IMR-90 (cell line): ENCODE measurements around the gene NCKAP5L. TPM values are rescaled to one million over a fixed set of nuclear protein-coding genes. Genes with fewer than 3 reads are reported as not detected.

Source experiments
- ATAC-seq: fragments of 200-7000 bp; cut with Tn5 transposase; 2 replicates; pipeline ENCODE4 v1.9.1; 2020; ENCODE audit warnings: low read depth, mild to moderate bottlenecking, moderate library complexity
- BruUV-seq: library from RNA; stranded (reverse); fragments of 400-500 nt; replicated peaks from 2 replicates; lab custom pipeline; 2021; lab: Mats Ljungman, UMichigan
- CTCF ChIA-PET: fragments of 300-600 bp; formaldehyde crosslinking; extraction: SDS; loops from one replicate; lab custom pipeline; 2021; ENCODE audit warnings: antibody characterized with exemption; lab: Yijun Ruan, JAX
- POLR2A ChIA-PET: fragments of 300-600 bp; sonication (Branson Sonifier 250); formaldehyde crosslinking; loops from one replicate; lab custom pipeline; 2022; ENCODE audit warnings: antibody characterized with exemption; ENCODE audit not compliant: unreplicated experiment; lab: Charles Lee
- DNase-seq: peaks from one replicate; pipeline ENCODE4 v3.0.0; 2013
- H2AFZ ChIP-seq: replicated peaks from 2 replicates; pipeline ENCODE3; 2013; ENCODE audit warnings: low read length, mild to moderate bottlenecking; ENCODE audit not compliant: poor library complexity
- H2AK5ac ChIP-seq: 2 replicates; pipeline ENCODE4 v1.6.1; 2013; ENCODE audit warnings: low read depth, low read length, inconsistent platforms
- H2AK9ac ChIP-seq: replicated peaks from 2 replicates; pipeline ENCODE3; 2013; ENCODE audit warnings: mild to moderate bottlenecking, low read depth, low read length, moderate library complexity; ENCODE audit not compliant: poor library complexity
- H2BK120ac ChIP-seq: 2 replicates; pipeline ENCODE4 v1.6.1; 2013; ENCODE audit warnings: low read depth, low read length, inconsistent platforms
- H2BK15ac ChIP-seq: 3 replicates; pipeline ENCODE4 v1.6.1; 2013; ENCODE audit warnings: low read depth, low read length, inconsistent platforms
- H2BK20ac ChIP-seq: 2 replicates; pipeline ENCODE4 v1.6.1; 2013; ENCODE audit warnings: low read depth, mild to moderate bottlenecking, inconsistent platforms, low read length, moderate library complexity
- H2BK5ac ChIP-seq: 2 replicates; pipeline ENCODE4 v1.6.1; 2013; ENCODE audit warnings: mild to moderate bottlenecking, low read depth, low read length, inconsistent platforms; ENCODE audit not compliant: poor library complexity, severe bottlenecking
- H3K14ac ChIP-seq: replicated peaks from 2 replicates; pipeline ENCODE4 v1.6.1; 2013; ENCODE audit warnings: low read depth, low read length, inconsistent platforms
- H3K18ac ChIP-seq: 2 replicates; pipeline ENCODE4 v1.6.1; 2013; ENCODE audit warnings: low read depth, low read length, control low read depth
- H3K23ac ChIP-seq: 2 replicates; pipeline ENCODE4 v1.6.1; 2013; ENCODE audit warnings: low read depth, low read length, inconsistent platforms
- H3K27ac ChIP-seq: 2 replicates; pipeline ENCODE4 v1.5.1; 2013; ENCODE audit warnings: mild to moderate bottlenecking, control low read depth, low read length; ENCODE audit not compliant: insufficient read depth
- H3K27me3 ChIP-seq: 2 replicates; pipeline ENCODE4 v1.6.1; 2013; ENCODE audit warnings: low read length; ENCODE audit not compliant: control insufficient read depth, insufficient read depth
- H3K36me3 ChIP-seq: 2 replicates; pipeline ENCODE4 v1.6.1; 2013; ENCODE audit warnings: low read length, mixed read lengths; ENCODE audit not compliant: control insufficient read depth, insufficient read depth
- H3K4ac ChIP-seq: 2 replicates; pipeline ENCODE4 v1.6.1; 2013; ENCODE audit warnings: low read depth, low read length, inconsistent platforms
- H3K4me1 ChIP-seq: 2 replicates; pipeline ENCODE4 v1.6.1; 2013; ENCODE audit warnings: low read length, mixed read lengths; ENCODE audit not compliant: control insufficient read depth, insufficient read depth
- H3K4me2 ChIP-seq: 2 replicates; pipeline ENCODE4 v1.6.1; 2013; ENCODE audit warnings: low read depth, mild to moderate bottlenecking, control low read depth, low read length, moderate library complexity
- H3K4me3 ChIP-seq: 2 replicates; pipeline ENCODE4 v1.5.1; 2013; ENCODE audit warnings: low read depth, mild to moderate bottlenecking, control low read depth, low read length, moderate library complexity; ENCODE audit not compliant: insufficient read depth
- H3K56ac ChIP-seq: 2 replicates; pipeline ENCODE4 v1.6.1; 2013; ENCODE audit warnings: low read length, inconsistent platforms; ENCODE audit not compliant: insufficient read depth; ENCODE audit errors: extremely low read depth
- H3K79me1 ChIP-seq, 2 experiments: 2 replicates each; pipeline ENCODE4 v1.6.1; 2013; ENCODE audit warnings: low read length in 2 of 2, inconsistent platforms in 1 of 2, low read depth in 1 of 2
- H3K9ac ChIP-seq: 2 replicates; pipeline ENCODE4 v1.6.1; 2013; ENCODE audit warnings: low read depth, low read length, control low read depth
- H3K9me1 ChIP-seq: 2 replicates; pipeline ENCODE4 v1.6.1; 2013; ENCODE audit warnings: low read length, inconsistent platforms; ENCODE audit not compliant: insufficient read depth
- H3K9me3 ChIP-seq: 2 replicates; pipeline ENCODE4 v1.6.1; 2013; ENCODE audit warnings: low read length; ENCODE audit not compliant: control insufficient read depth, insufficient read depth
- H4K20me1 ChIP-seq: 2 replicates; pipeline ENCODE4 v1.6.1; 2013; ENCODE audit warnings: low read length, inconsistent platforms; ENCODE audit not compliant: insufficient read depth
- H4K5ac ChIP-seq: 2 replicates; pipeline ENCODE4 v1.6.1; 2013; ENCODE audit warnings: mild to moderate bottlenecking, low read depth, low read length, control low read depth
- H4K8ac ChIP-seq, 2 experiments: 2 replicates each; pipeline ENCODE4 v1.6.1; 2013; ENCODE audit warnings: low read depth in 2 of 2, low read length in 2 of 2, control low read depth in 1 of 2, inconsistent platforms in 1 of 2
- H4K91ac ChIP-seq: 2 replicates; pipeline ENCODE4 v1.6.1; 2013; ENCODE audit warnings: low read depth, low read length, inconsistent platforms; ENCODE audit not compliant: insufficient read depth
- BHLHE40 ChIP-seq: fragments of 150-350 bp; IDR thresholded peaks from 2 replicates; pipeline ENCODE4 v1.6.1; 2016; ENCODE audit warnings: mild to moderate bottlenecking, low read depth, low read length
- CEBPB ChIP-seq: IDR thresholded peaks from 2 replicates; pipeline ENCODE4 v1.6.1; 2012; ENCODE audit warnings: low read depth, low read length, improper control_type of control experiment
- CHD1 ChIP-seq: IDR thresholded peaks from 2 replicates; pipeline ENCODE4 v1.6.1; 2012; ENCODE audit warnings: low read depth, low read length, improper control_type of control experiment
- CTCF ChIP-seq: conservative IDR thresholded peaks from 2 replicates; pipeline ENCODE4 v1.5.1; 2012; ENCODE audit warnings: mild to moderate bottlenecking, low read depth, low read length, improper control_type of control experiment
- ELK1 ChIP-seq: fragments of 150-350 bp; IDR thresholded peaks from 2 replicates; pipeline ENCODE4 v1.6.1; 2016; ENCODE audit warnings: low read depth, mild to moderate bottlenecking, low read length, moderate library complexity, borderline replicate concordance
- FOS ChIP-seq: fragments of 150-350 bp; IDR thresholded peaks from 2 replicates; pipeline ENCODE4 v1.6.1; 2016; ENCODE audit warnings: low read depth, low read length
- MAFK ChIP-seq: IDR thresholded peaks from 2 replicates; pipeline ENCODE4 v1.6.1; 2012; ENCODE audit warnings: low read depth, low read length, improper control_type of control experiment
- MAZ ChIP-seq: IDR thresholded peaks from 2 replicates; pipeline ENCODE4 v1.6.1; 2012; ENCODE audit warnings: low read depth, mild to moderate bottlenecking, low read length, improper control_type of control experiment, moderate library complexity, borderline replicate concordance
- MXI1 ChIP-seq: IDR thresholded peaks from 2 replicates; pipeline ENCODE4 v1.6.1; 2012; ENCODE audit warnings: low read depth, mild to moderate bottlenecking, low read length, moderate library complexity, borderline replicate concordance
- NFE2L2 ChIP-seq: fragments of 150-350 bp; IDR thresholded peaks from 2 replicates; pipeline ENCODE4 v1.6.1; 2016; ENCODE audit warnings: low read depth, mild to moderate bottlenecking, low read length
- POLR2A ChIP-seq: IDR thresholded peaks from 2 replicates; pipeline ENCODE4 v1.6.1; 2012; ENCODE audit warnings: mild to moderate bottlenecking, low read depth, low read length
- RAD21 ChIP-seq: IDR thresholded peaks from 2 replicates; pipeline ENCODE4 v1.6.1; 2012; ENCODE audit warnings: low read length, improper control_type of control experiment
- RCOR1 ChIP-seq: IDR thresholded peaks from 2 replicates; pipeline ENCODE4 v1.6.1; 2012; ENCODE audit warnings: mild to moderate bottlenecking, low read length, improper control_type of control experiment; ENCODE audit not compliant: insufficient replicate concordance
- RFX5 ChIP-seq: IDR thresholded peaks from 2 replicates; pipeline ENCODE4 v1.8.0; 2012; ENCODE audit warnings: low read depth, mild to moderate bottlenecking, low read length, moderate library complexity
- SMC3 ChIP-seq: fragments of 150-350 bp; IDR thresholded peaks from 2 replicates; pipeline ENCODE4 v1.6.1; 2016; ENCODE audit warnings: low read depth, mild to moderate bottlenecking, antibody characterized with exemption, low read length, moderate library complexity
- USF2 ChIP-seq: fragments of 150-350 bp; IDR thresholded peaks from 2 replicates; pipeline ENCODE4 v1.6.1; 2017; ENCODE audit warnings: mild to moderate bottlenecking, antibody characterized with exemption, low read length, low read depth
- WGBS, 2 experiments: methylation state at CpG; one replicate each; pipeline versions ENCODE4 v1.1.5 to v1.1.7; 2013; ENCODE audit warnings: missing lambda C conversion rate in 2 of 2; ENCODE audit not compliant: insufficient read length in 1 of 2; ENCODE audit errors: extremely low coverage in 2 of 2; 5-methylcytosine and 5-hydroxymethylcytosine counted together
- dilution Hi-C: fragments of 300-500 bp; cut with HindIII; formaldehyde crosslinking; loops from one replicate; pipeline ENCODE4 v1.14.3; 2018; ENCODE audit warnings: low sequenced_read_pairs; ENCODE audit not compliant: unreplicated experiment
- in situ Hi-C: fragments of 300-500 bp; cut with MboI; formaldehyde crosslinking; loops from 3 replicates; pipeline ENCODE4 v1.14.3; 2019; ENCODE audit warnings: low sequenced_read_pairs, inconsistent platforms, mixed read lengths
- intact Hi-C: fragments of 100-400 bp; cut with micrococcal nuclease; formaldehyde crosslinking; loops from 2 replicates; pipeline ENCODE4 v1.10.0; 2022
- polyA plus RNA-seq, 3 experiments: library from polyadenylated mRNA; depleted of rRNA; stranded (reverse); fragments of >200 nt; gene quantifications; 2 replicates each; pipeline ENCODE4 v1.2.3, GENCODE V29; 2012; ENCODE audit warnings: low replicate concordance in 1 of 3
- total RNA-seq: library from RNA; depleted of rRNA; stranded (reverse); fragments of >200 nt; gene quantifications from 2 replicates; pipeline ENCODE4 v1.2.3, GENCODE V29; 2012

NCKAP5L gene
- total and polyA plus RNA-seq, 2 of the 4 experiments (the other 2 are of a cell fraction) = 6.1 to 14.4 TPM

- Histone ChIP-seq H2BK5ac (no peak overlapping the region), H3K27ac (no peak overlapping the region), H3K79me1 (peaks cover under 1 to 56% of the 10 kb centered on the region in 2 experiments; a peak in 2 of 4 replicates), H4K91ac (no peak overlapping the region), H2BK120ac (no peak overlapping the region), H4K20me1 (peaks cover 91% of the 10 kb centered on the region), H3K27me3 (no peaks in the 10 kb centered on the region), H2BK15ac (no peak overlapping the region), H3K36me3 (peaks cover 20% of the 10 kb centered on the region), H3K4ac (peak overlapping the region; percentile 1; the same call in 1 of the 2 replicates), H3K18ac (no peak overlapping the region), H3K4me1 (peaks cover 17% of the 10 kb centered on the region), H2BK20ac (no peak overlapping the region), H2AFZ (no peak overlapping the region), H3K9me3 (no peaks in the 10 kb centered on the region), H3K9me1 (peaks cover 22% of the 10 kb centered on the region), H4K8ac (no peak overlapping the region), H4K5ac (no peak overlapping the region), H3K4me2 (no peak overlapping the region), H3K23ac (0 out of 2 replicates have a peak overlapping the region, but pooled peaks have one; percentile 67), H2AK5ac (no peak overlapping the region), H3K4me3 (no peak overlapping the region), H2AK9ac (no peak overlapping the region), H3K56ac (no peak overlapping the region), H3K9ac (no peak overlapping the region), H3K14ac (0 out of 2 replicates have a peak overlapping the region, but pooled peaks have one; percentile 19)
- intact Hi-C loops = no loop called here
- dilution Hi-C loops = no loop called here
- TF ChIP-seq ELK1 (no peak), CEBPB (no peak), USF2 (no peak), RAD21 (no peak), RCOR1 (no peak), NFE2L2 (no peak), RFX5 (no peak), CTCF (no peak), MAFK (no peak), MAZ (no peak), BHLHE40 (no peak), MXI1 (no peak), POLR2A (no peak), SMC3 (no peak), CHD1 (no peak), FOS (no peak)
- POLR2A ChIA-PET = no interaction called here
- in situ Hi-C loops = no loop called here
- DNase-seq (no peak), ATAC-seq (no peak)
- CTCF ChIA-PET = interaction anchor here (0.9 kb wide), 1 partner anchor 10 kb away, joined by 3 read pairs; the partner anchor contains the start of gene TMBIM6
- BruUV-seq = no TSS peak
- WGBS, 2 experiments = no CpG with 5 or more reads among the region's 1 CpG
These were observed 77.2 kb downstream of the NCKAP5L start for GRCh38 chr12:49750996-49751393.
